ENCODE data around the gene CRIM1.

DNA sequence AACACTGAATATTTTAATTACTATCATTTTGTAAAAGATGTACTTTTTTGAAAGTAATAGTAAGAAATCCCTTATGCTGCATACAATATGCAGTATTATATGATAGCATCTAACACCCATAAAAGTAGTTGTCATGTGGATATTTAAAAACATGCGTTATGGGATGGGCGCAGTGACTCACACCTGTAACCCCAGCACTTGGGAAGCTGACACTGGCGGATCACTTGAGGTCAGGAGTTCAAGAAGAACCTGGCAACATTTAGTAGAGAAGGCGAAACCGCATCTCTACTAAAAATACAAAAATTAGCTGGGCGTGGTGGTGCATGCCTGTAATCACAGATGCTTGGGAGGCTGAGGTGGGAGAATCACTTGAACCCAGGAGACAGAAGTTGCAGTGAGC is 153.5 kb downstream of the CRIM1 start:
- TF ChIP-seq JUND (IDR thresholded peaks at IDR 0.05; ENCODE audit: low read length) (no peak), POLR2AphosphoS5 (IDR thresholded peaks at IDR 0.05; ENCODE audit: low read depth, low read length) (no peak)
